Sciatic nerve (tissue), 2 donors: Measurements from ENCODE around the gene C2orf68. TPM values are rescaled to one million over a fixed set of nuclear protein-coding genes. Genes with fewer than 3 reads are reported as not detected.
"Not testable (repeated sequence)": the region's sequence is repeated elsewhere in the genome, so short reads cannot be mapped to it uniquely, and the experiment has no call there.

ENCODE experiments used
- ATAC-seq: fragments of 200-7000 bp; cut with Tn5 transposase; one replicate; pipeline ENCODE4 v1.9.1; 2020; ENCODE audit warnings: mild to moderate bottlenecking, moderate library complexity
- DNase-seq: peaks from one replicate; pipeline ENCODE4 v3.0.0-alpha.2; 2020; ENCODE audit warnings: low spot score
- intact Hi-C: fragments of 100-400 bp; cut with DNase I; formaldehyde crosslinking; loops from one replicate; pipeline ENCODE4 v1.14.2; 2022
- total RNA-seq: library from RNA; stranded (reverse); fragmentation: NEBNext Ultra II Directional; extraction: Animal tissue kit (Norgen Biotek cat#: 25700); gene quantifications from one replicate; pipeline ENCODE4 v1.2.1, GENCODE V29; 2021
- donor health status: DM: no; HTN: no; CAD: no.
- donor health status: DM: no; HTN: no; CAD: no.

The C2orf68 gene
- total RNA-seq, 1 donor from 2014 or later = 41.6 TPM

- intact Hi-C loops = no loop called here
- peak; percentile 97 for ATAC-seq
- peak; percentile 98 for DNase-seq
Observed at GRCh38 chr2:85561280-85562212, 50.3 kb downstream of the C2orf68 start, which contains the start of gene GGCX. GGCX (minus strand) TSS chr2:85561493; CDS start chr2:85561428, 65 bp downstream.

- intact Hi-C loops = no loop called here
- DNase-seq (no peak), ATAC-seq (peak; percentile 53)
Observed at GRCh38 chr2:85560812-85561279, 51.0 kb downstream of the C2orf68 start.

GRCh38 chr2:85560403-85560726 lies 51.5 kb downstream of the C2orf68 start:
- ATAC-seq, DNase-seq, intact Hi-C loops: not testable (repeated sequence)

GRCh38 chr2:85558160-85558559 lies 53.7 kb downstream of the C2orf68 start:
- DNase-seq = no peak
- intact Hi-C loops = no loop called here
- ATAC-seq = no peak

GRCh38 chr2:85557130-85557529 lies 54.7 kb downstream of the C2orf68 start:
- ATAC-seq (no peak), DNase-seq (no peak)
- intact Hi-C loops = no loop called here

Other genes with a start within 250 kb of the C2orf68 start
- gene CAPG, start 201.7 kb downstream of the C2orf68 start, total RNA-seq = 60.7 TPM
- gene SH2D6, start 193.4 kb downstream of the C2orf68 start, total RNA-seq = 0.40 TPM
- 168 TPM for gene MAT2A, start 72.9 kb downstream of the C2orf68 start, total RNA-seq
- 36.6 TPM for gene GGCX, start 50.6 kb downstream of the C2orf68 start, total RNA-seq
- 31.1 TPM for gene VAMP8, start 34.5 kb downstream of the C2orf68 start, total RNA-seq
- 71.2 TPM for gene VAMP5, start 27.6 kb downstream of the C2orf68 start, total RNA-seq
- gene RNF181, start 16.3 kb downstream of the C2orf68 start, total RNA-seq = 71.2 TPM
- gene TMEM150A, start 9.4 kb downstream of the C2orf68 start, total RNA-seq = 15.8 TPM
- gene USP39, start 4.1 kb upstream of the C2orf68 start, total RNA-seq = 34.2 TPM
- gene SFTPB, start 56.1 kb upstream of the C2orf68 start, total RNA-seq = 6.1 TPM
- gene GNLY, start 82.3 kb upstream of the C2orf68 start, total RNA-seq = 8.4 TPM
- gene ATOH8, start 141.9 kb upstream of the C2orf68 start, total RNA-seq = 57.2 TPM